RWPE2 (cell line): Measurements from ENCODE around the gene TCF7L2.

Experiments
- ATAC-seq: fragments of 200-7000 bp; cut with Tn5 transposase; 3 replicates; pipeline ENCODE4 v1.9.1; 2021; ENCODE audit warnings: low read depth
- DNase-seq: peaks from one replicate; pipeline ENCODE4 v3.0.0-alpha.2; 2020; ENCODE audit warnings: low spot score
- H3K27ac ChIP-seq: fragments of 450-650 bp; 2 replicates; pipeline ENCODE4 v1.5.1; 2017; ENCODE audit warnings: mild to moderate bottlenecking; ENCODE audit not compliant: poor library complexity, severe bottlenecking
- H3K27me3 ChIP-seq: fragments of 250-450 bp; sonication (Bioruptor Pico); 2 replicates; pipeline ENCODE4 v1.5.1; 2021; ENCODE audit warnings: mild to moderate bottlenecking, moderate library complexity; ENCODE audit not compliant: insufficient read depth, poor library complexity, severe bottlenecking
- H3K36me3 ChIP-seq: fragments of 250-450 bp; sonication (Bioruptor Pico); 2 replicates; pipeline ENCODE4 v1.5.1; 2020; ENCODE audit warnings: low read depth, mild to moderate bottlenecking, moderate library complexity
- H3K4me1 ChIP-seq: fragments of 250-450 bp; sonication (Bioruptor Pico); 2 replicates; pipeline ENCODE4 v1.5.1; 2021; ENCODE audit warnings: mild to moderate bottlenecking, moderate library complexity; ENCODE audit not compliant: insufficient read depth, poor library complexity, severe bottlenecking
- H3K4me3 ChIP-seq: fragments of 250-450 bp; sonication (Bioruptor Pico); 2 replicates; pipeline ENCODE4 v1.5.1; 2021; ENCODE audit warnings: mild to moderate bottlenecking, moderate library complexity; ENCODE audit not compliant: severe bottlenecking
- H3K9me3 ChIP-seq: fragments of 250-450 bp; sonication (Bioruptor Pico); 2 replicates; pipeline ENCODE4 v1.5.1; 2021; ENCODE audit warnings: mild to moderate bottlenecking, moderate library complexity; ENCODE audit not compliant: severe bottlenecking
- TF ChIP-seq, protein P1 (sequence below): fragments of 450-650 bp; IDR thresholded peaks from one replicate; pipeline ENCODE4 v1.5.1; 2017; ENCODE audit warnings: mild to moderate bottlenecking, moderate library complexity; ENCODE audit not compliant: poor library complexity, severe bottlenecking

TCF7L2 gene

DNA sequence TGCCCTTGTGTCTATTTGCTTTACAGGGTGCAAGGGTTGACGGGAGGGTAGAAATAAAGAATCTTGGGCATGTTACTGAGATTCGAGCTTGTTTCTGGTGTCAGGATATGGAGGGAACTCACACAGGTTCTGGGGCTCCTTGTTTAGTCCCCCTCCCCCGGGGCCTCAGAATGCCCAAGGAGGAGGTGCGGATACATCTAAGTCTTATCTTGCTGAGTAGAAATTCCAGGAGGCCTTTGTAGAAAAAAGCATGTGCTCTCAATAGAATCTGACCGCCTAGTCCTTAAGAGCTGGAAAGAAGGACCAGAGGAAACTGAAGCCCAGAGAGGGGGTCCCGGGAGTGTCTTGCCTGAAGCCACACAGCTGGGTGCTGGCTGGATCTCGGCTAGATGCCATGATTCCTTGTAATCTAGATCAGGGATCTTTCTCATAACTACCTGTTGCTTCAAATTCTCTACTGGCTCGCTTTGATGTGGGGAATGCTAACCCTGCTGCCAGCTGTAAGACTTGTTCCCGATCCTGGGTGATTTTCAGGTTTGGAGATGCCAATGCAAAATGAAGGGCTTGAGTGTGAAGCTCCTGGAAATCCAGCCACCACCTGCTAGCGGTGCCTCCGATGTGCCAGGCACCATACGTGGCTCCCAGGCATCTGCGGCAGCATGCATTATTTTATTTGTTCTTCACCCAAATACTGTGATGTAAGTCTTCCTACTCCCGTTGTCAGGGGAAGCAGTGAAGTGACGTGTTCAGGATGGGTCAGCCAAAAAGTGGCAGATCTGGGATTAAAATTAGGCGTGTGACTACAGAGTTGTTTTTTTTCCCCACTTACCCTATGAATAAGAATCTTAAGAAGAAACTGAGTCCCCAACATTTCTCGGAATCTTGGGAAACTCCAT, 226.0 kb downstream of the TCF7L2 start:
- no peaks in the 10 kb centered on the region for H3K4me1 ChIP-seq
- TF ChIP-seq, protein P1, sequence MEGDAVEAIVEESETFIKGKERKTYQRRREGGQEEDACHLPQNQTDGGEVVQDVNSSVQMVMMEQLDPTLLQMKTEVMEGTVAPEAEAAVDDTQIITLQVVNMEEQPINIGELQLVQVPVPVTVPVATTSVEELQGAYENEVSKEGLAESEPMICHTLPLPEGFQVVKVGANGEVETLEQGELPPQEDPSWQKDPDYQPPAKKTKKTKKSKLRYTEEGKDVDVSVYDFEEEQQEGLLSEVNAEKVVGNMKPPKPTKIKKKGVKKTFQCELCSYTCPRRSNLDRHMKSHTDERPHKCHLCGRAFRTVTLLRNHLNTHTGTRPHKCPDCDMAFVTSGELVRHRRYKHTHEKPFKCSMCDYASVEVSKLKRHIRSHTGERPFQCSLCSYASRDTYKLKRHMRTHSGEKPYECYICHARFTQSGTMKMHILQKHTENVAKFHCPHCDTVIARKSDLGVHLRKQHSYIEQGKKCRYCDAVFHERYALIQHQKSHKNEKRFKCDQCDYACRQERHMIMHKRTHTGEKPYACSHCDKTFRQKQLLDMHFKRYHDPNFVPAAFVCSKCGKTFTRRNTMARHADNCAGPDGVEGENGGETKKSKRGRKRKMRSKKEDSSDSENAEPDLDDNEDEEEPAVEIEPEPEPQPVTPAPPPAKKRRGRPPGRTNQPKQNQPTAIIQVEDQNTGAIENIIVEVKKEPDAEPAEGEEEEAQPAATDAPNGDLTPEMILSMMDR, result no peak
- DNase-seq (no peak), ATAC-seq (no peak)
- H3K27ac ChIP-seq, result no peak overlapping the region
- H3K36me3 ChIP-seq, result no peaks in the 10 kb centered on the region
- H3K4me3 ChIP-seq, result no peak overlapping the region
- no peaks in the 10 kb centered on the region for H3K9me3 ChIP-seq
- no peaks in the 10 kb centered on the region for H3K27me3 ChIP-seq

DNA sequence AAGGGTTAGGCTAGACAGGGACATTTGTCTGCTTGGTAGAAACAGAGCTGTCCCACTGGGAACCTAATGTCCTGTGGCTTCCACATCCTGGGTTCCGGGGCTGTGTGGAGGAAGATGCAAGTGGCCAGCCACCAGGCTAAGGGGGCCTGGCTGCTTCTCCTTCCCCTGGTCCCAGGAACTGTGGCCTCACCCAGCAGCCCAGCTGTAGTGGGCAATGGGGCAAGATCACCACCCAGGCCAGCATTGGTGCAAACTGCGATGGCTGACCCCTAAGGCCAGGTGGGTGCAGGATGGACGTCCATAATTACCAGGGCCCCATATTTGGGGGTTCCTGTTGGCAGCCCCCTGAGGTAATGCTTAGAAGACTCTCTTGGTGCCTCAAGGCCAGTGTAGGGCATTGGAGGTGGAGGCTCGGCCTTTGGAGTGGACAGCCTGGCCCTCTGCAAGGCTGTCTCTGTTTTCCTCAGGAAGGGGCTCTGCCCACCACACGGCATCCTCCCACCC, 226.7 kb downstream of the TCF7L2 start:
- no peak for DNase-seq
- ATAC-seq, result no peak

DNA sequence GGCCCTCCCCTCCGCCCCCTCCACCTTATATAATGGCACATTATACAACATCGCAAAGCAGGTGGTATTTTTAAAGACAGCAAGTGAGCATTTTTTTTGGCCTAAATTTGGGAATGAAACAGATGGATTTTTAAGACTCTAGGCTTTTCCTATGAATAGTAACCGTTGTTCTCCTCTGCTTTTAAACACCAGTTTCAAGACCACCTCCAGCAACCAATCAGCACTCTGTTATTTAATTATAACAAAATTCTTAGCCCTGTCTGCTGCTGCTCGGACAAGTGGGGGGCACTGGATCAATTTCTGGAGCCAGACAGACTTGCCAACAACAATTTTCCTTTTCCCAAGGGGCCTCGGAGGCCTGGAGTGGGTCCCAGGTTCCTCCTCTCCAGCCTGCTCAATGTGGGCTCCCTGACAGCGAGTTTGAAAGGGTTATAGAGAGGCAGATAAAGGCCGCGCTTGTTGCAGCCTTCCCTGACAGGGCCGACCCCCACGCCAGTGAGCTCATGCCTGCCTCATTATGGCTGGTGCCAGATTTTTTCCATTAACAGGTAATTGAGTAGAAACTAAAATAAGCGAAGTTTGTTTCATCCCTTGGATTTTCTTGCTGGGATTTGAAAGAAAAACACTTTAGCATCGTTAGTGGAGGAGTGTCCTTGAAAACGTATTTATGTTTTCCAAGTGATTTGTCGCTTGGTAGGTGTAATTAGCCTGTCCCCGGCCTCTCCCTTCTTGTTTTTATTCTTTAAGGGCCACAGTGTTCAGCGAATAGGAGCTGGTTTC, 227.3 kb downstream of the TCF7L2 start:
- Histone ChIP-seq H3K36me3 (no peaks in the 10 kb centered on the region), H3K4me3 (no peak overlapping the region), H3K9me3 (no peaks in the 10 kb centered on the region), H3K4me1 (no peaks in the 10 kb centered on the region), H3K27ac (no peak overlapping the region), H3K27me3 (no peaks in the 10 kb centered on the region)
- ATAC-seq (no peak), DNase-seq (no peak)
- TF ChIP-seq, protein P1, result no peak

More for the DNA sequence above, 226.7 kb downstream of the TCF7L2 start:
- H3K27ac ChIP-seq, result no peak overlapping the region
- H3K4me3 ChIP-seq, result no peak overlapping the region
- TF ChIP-seq, protein P1, result no peak
- H3K27me3 ChIP-seq, result no peaks in the 10 kb centered on the region
- H3K36me3 ChIP-seq, result no peaks in the 10 kb centered on the region
- H3K4me1 ChIP-seq, result no peaks in the 10 kb centered on the region
- no peaks in the 10 kb centered on the region for H3K9me3 ChIP-seq

DNA sequence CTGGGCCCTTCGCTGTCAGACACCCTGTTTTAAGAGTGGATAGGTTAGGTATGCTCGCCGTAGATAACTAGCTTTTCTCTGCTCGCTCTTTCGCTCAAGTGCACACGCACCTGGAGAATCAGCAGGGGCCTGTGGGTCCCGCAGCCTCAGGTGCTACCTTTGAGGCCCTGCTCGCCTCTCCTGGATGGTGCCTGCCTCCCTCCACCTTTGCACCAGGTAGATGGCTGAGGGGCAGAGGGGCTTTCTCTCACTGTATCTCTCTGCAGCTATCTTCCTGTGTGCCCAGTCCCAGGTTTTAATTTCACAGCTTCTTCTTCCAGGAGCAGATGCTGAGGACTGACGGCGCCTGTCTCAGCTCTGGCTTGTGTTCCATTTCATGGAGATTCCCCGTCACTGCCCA, 227.9 kb downstream of the TCF7L2 start:
- Histone ChIP-seq H3K4me3 (no peak overlapping the region), H3K27ac (no peak overlapping the region), H3K4me1 (no peaks in the 10 kb centered on the region), H3K36me3 (no peaks in the 10 kb centered on the region), H3K27me3 (no peaks in the 10 kb centered on the region), H3K9me3 (no peaks in the 10 kb centered on the region)
- ATAC-seq (no peak), DNase-seq (no peak)
- TF ChIP-seq, protein P1, result no peak
